K562 (cell line): Measurements from ENCODE around the gene CEP135. TPM values are rescaled to one million over a fixed set of nuclear protein-coding genes. Genes with fewer than 3 reads are reported as not detected.

Source experiments
- ATAC-seq: fragments of 200-7000 bp; cut with Tn5 transposase; 3 replicates; pipeline ENCODE4 v1.9.1; 2020; ENCODE audit warnings: moderate library complexity
- Bru-seq: library from RNA; stranded (reverse); fragments of 400-500 nt; gene quantifications from one replicate; lab custom pipeline; 2021; lab: Mats Ljungman, UMichigan
- BruChase-seq, 2 experiments: library from RNA; stranded (reverse); fragments of 400-500 nt; gene quantifications; one replicate each; lab custom pipeline; 2021; lab: Mats Ljungman, UMichigan
- BruUV-seq: library from RNA; stranded (reverse); fragments of 400-500 nt; replicated peaks from 2 replicates; lab custom pipeline; 2021; lab: Mats Ljungman, UMichigan
- CTCF ChIA-PET: fragments of 300-600 bp; formaldehyde crosslinking; extraction: SDS; loops from one replicate; lab custom pipeline; 2021; ENCODE audit warnings: low intra/inter-chr PET ratio; lab: Yijun Ruan, JAX
- POLR2A ChIA-PET: fragments of 300-600, 350-650 bp; sonication (Branson Sonifier 250); formaldehyde crosslinking; extraction: SDS; loops from one replicate; lab custom pipeline; 2021; ENCODE audit warnings: antibody characterized with exemption, inconsistent platforms; lab: Yijun Ruan, JAX
- DNase-seq, 4 experiments: peaks; one replicate each; pipeline versions ENCODE4 v3.0.0 to v3.0.0-alpha.2; 2011 to 2018; ENCODE audit warnings: low spot score in 3 of 4, mixed read lengths in 3 of 4; ENCODE audit errors: extremely low read depth in 1 of 4
- FAIRE-seq: peaks from 2 replicates; lab custom pipeline; 2011; peaks lifted over from hg19 to GRCh38; lab: Jason Lieb, UNC
- H2AFZ ChIP-seq: 2 replicates; pipeline ENCODE4 v1.6.0; 2011; ENCODE audit warnings: low read depth, low read length, control low read depth, inconsistent platforms
- H3K27ac ChIP-seq: fragments of 200-600 bp; 3 replicates; pipeline ENCODE4 v1.8.0; 2011; ENCODE audit warnings: low read depth, mild to moderate bottlenecking, control low read depth, inconsistent platforms, low read length, moderate library complexity, mixed read lengths; ENCODE audit errors: extremely low read depth
- H3K27me3 ChIP-seq, 2 experiments: fragments of 300-600 bp in 1 of 2; 2 replicates in 1 of 2; 3 replicates in 1 of 2; pipeline versions ENCODE4 v1.6.0 to v1.8.0; 2011; ENCODE audit warnings: inconsistent platforms in 2 of 2, low read length in 2 of 2, mild to moderate bottlenecking in 1 of 2, mixed read lengths in 1 of 2, moderate library complexity in 1 of 2; ENCODE audit not compliant: control insufficient read depth in 2 of 2, insufficient read depth in 2 of 2
- H3K36me3 ChIP-seq: fragments of 300-600 bp; 3 replicates; pipeline ENCODE4 v1.8.0; 2011; ENCODE audit warnings: mild to moderate bottlenecking, low read length, inconsistent platforms; ENCODE audit not compliant: control insufficient read depth, insufficient read depth
- H3K4me1 ChIP-seq, 2 experiments: fragments of 200-600 bp in 1 of 2; replicated peaks in 1 of 2; 2 replicates in 1 of 2; 3 replicates in 1 of 2; pipeline versions ENCODE4 v1.5.1 to v1.8.0; 2011; ENCODE audit warnings: inconsistent platforms in 2 of 2, low read length in 2 of 2, mild to moderate bottlenecking in 1 of 2, mixed read lengths in 1 of 2, moderate library complexity in 1 of 2; ENCODE audit not compliant: control insufficient read depth in 2 of 2, insufficient read depth in 2 of 2
- H3K4me2 ChIP-seq: 2 replicates; pipeline ENCODE4 v1.6.1; 2011; ENCODE audit warnings: low read length, control low read depth, inconsistent platforms, mixed read lengths; ENCODE audit not compliant: insufficient read depth
- H3K4me3 ChIP-seq: fragments of 200-600 bp; sonication (generic), shearing (Covaris generic); 2 replicates; pipeline ENCODE4 v1.5.1; 2016; ENCODE audit warnings: control low read depth, inconsistent platforms
- H3K79me2 ChIP-seq: fragments of 200-600 bp; 3 replicates; pipeline ENCODE4 v1.8.0; 2011; ENCODE audit warnings: low read length, inconsistent platforms; ENCODE audit not compliant: control insufficient read depth, insufficient read depth
- H3K9ac ChIP-seq, 2 experiments: 2 replicates each; pipeline versions ENCODE4 v1.6.0 to v1.6.1; 2011; ENCODE audit warnings: low read depth in 2 of 2, low read length in 2 of 2, control low read depth in 1 of 2, inconsistent platforms in 1 of 2, mild to moderate bottlenecking in 1 of 2, mixed read lengths in 1 of 2; ENCODE audit not compliant: insufficient read depth in 1 of 2
- H3K9me1 ChIP-seq: one replicate; pipeline ENCODE4 v1.6.0; 2011; ENCODE audit warnings: inconsistent platforms, mild to moderate bottlenecking, low read length, moderate library complexity; ENCODE audit not compliant: control insufficient read depth, insufficient read depth
- H3K9me3 ChIP-seq: replicated peaks from 2 replicates; pipeline ENCODE4 v1.5.1; 2011; ENCODE audit warnings: low read depth, low read length, inconsistent platforms; ENCODE audit not compliant: control insufficient read depth, insufficient read depth
- H4K20me1 ChIP-seq: replicated peaks from 2 replicates; pipeline ENCODE4 v1.6.1; 2011; ENCODE audit warnings: low read length, inconsistent platforms, mixed read lengths; ENCODE audit not compliant: control insufficient read depth, insufficient read depth
- FOXK2 ChIP-seq, 2 experiments: fragments of 450-650 bp; IDR thresholded peaks in 1 of 2; conservative IDR thresholded peaks in 1 of 2; 2 replicates each; pipeline ENCODE4 v1.6.1; 2016; ENCODE audit warnings: low read depth in 2 of 2, mild to moderate bottlenecking in 1 of 2
- FOXP1 ChIP-seq: sonication (generic); formaldehyde crosslinking; IDR thresholded peaks from 2 replicates; pipeline ENCODE4 v1.8.0; 2022; ENCODE audit warnings: mild to moderate bottlenecking, missing genetic modification reagents
- MBD2 ChIP-seq: sonication (generic); IDR thresholded peaks from 2 replicates; pipeline ENCODE4 v1.6.1; 2016; ENCODE audit warnings: low read depth, borderline replicate concordance
- MXI1 ChIP-seq: IDR thresholded peaks from 2 replicates; pipeline ENCODE4 v1.6.1; 2011; ENCODE audit warnings: low read depth, mild to moderate bottlenecking, improper control_type of control experiment, low read length
- NR4A1 ChIP-seq, 2 experiments: fragments of 250-450 bp in 1 of 2; fragments of 450-650 bp in 1 of 2; sonication (Bioruptor Pico) in 1 of 2; IDR thresholded peaks; 2 replicates each; pipeline versions ENCODE4 v1.4.0 to v1.6.1; 2016 to 2020; ENCODE audit warnings: mild to moderate bottlenecking in 2 of 2, missing compliant biosample characterization in 1 of 2, missing genetic modification characterization in 1 of 2, moderate library complexity in 1 of 2
- OTX1 ChIP-seq: fragments of 450-650 bp; formaldehyde crosslinking; IDR thresholded peaks from 2 replicates; pipeline ENCODE4 v1.4.0; 2022; ENCODE audit warnings: mild to moderate bottlenecking
- RBM25 ChIP-seq: fragments of 200-400 bp; formaldehyde crosslinking; IDR thresholded peaks from 2 replicates; pipeline ENCODE4 v1.6.1; 2018; ENCODE audit warnings: low read length, low read depth, moderate library complexity; ENCODE audit not compliant: severe bottlenecking
- WGBS: fragments of 100-300 bp; shearing (Covaris generic); methylation state at CpG from one replicate; pipeline ENCODE4 v1.1.6; 2016; ENCODE audit warnings: low coverage, mixed read lengths; ENCODE audit not compliant: insufficient coverage; ENCODE audit errors: missing lambda C conversion rate; 5-methylcytosine and 5-hydroxymethylcytosine counted together
- in situ Hi-C: fragments of 300-500 bp; cut with MboI; formaldehyde crosslinking; loops from 4 replicates; pipeline ENCODE4 v1.15.0; 2018; ENCODE audit warnings: inconsistent platforms, mixed read lengths
- intact Hi-C: fragments of 100-400 bp; cut with micrococcal nuclease; formaldehyde crosslinking; loops from 2 replicates; pipeline ENCODE4 v1.14.2; 2022
- long read RNA-seq, 3 experiments: library from polyadenylated mRNA in 2 of 3; library from RNA in 1 of 3; unstranded in 2 of 3; stranded (forward) in 1 of 3; transcript quantifications; one replicate each; pipeline ENCODE4 v2.0.0, GENCODE V29; 2019 to 2022
- polyA minus RNA-seq, 3 experiments: library from RNA; depleted of rRNA, polyadenylated mRNA; stranded (reverse); fragments of >200 nt; gene quantifications; 2 replicates each; pipeline ENCODE4 v1.2.3, GENCODE V29; 2011
- polyA plus RNA-seq, 8 experiments: library from polyadenylated mRNA; depleted of rRNA in 4 of 8; stranded (reverse) in 5 of 8; unstranded in 3 of 8; fragments of >200 nt; fragmentation: Nextera tagmentation in 2 of 8; fragmentation: Illumina TruSeq in 1 of 8; extraction: Ambion mirVana in 2 of 8; extraction: Trizol in 1 of 8; gene quantifications; 2 replicates each; pipeline versions ENCODE4 v1.2.1 to v1.2.3, GENCODE V29; 2011 to 2014; ENCODE audit warnings: inconsistent platforms in 1 of 8, missing spikeins in 1 of 8
- total RNA-seq, 7 experiments: library from RNA; depleted of rRNA in 6 of 7; stranded (reverse); fragments of >200 nt in 6 of 7; fragmentation: Illumina TruSeq in 2 of 7; extraction: Trizol in 2 of 7; gene quantifications; 2 replicates each; pipeline versions ENCODE4 v1.2.1 to v1.2.3, GENCODE V29; 2011 to 2021; ENCODE audit warnings: low replicate concordance in 1 of 7

CEP135 gene, protein sequence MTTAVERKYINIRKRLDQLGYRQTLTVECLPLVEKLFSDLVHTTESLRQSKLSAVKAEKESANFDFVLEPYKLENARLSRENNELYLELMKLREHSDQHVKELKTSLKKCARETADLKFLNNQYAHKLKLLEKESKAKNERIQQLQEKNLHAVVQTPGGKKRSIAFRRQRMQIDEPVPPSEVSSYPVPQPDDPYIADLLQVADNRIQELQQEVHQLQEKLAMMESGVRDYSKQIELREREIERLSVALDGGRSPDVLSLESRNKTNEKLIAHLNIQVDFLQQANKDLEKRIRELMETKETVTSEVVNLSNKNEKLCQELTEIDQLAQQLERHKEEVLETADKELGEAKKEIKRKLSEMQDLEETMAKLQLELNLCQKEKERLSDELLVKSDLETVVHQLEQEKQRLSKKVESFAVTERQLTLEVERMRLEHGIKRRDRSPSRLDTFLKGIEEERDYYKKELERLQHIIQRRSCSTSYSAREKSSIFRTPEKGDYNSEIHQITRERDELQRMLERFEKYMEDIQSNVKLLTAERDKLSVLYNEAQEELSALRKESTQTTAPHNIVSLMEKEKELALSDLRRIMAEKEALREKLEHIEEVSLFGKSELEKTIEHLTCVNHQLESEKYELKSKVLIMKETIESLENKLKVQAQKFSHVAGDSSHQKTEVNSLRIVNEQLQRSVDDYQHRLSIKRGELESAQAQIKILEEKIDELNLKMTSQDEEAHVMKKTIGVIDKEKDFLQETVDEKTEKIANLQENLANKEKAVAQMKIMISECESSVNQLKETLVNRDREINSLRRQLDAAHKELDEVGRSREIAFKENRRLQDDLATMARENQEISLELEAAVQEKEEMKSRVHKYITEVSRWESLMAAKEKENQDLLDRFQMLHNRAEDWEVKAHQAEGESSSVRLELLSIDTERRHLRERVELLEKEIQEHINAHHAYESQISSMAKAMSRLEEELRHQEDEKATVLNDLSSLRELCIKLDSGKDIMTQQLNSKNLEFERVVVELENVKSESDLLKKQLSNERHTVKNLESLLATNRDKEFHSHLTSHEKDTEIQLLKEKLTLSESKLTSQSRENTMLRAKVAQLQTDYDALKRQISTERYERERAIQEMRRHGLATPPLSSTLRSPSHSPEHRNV
- total RNA-seq (2011; cell fraction: chromatin; rRNA removed; ENCODE audit: low replicate concordance), result 21.1 and 101 TPM in 2 replicates
- 13.2 and 16.4 TPM in 2 replicates for total RNA-seq (2011; cell fraction: nucleolus; rRNA removed)
- total RNA-seq (2011; cell fraction: nucleoplasm; rRNA removed), result 43.6 and 71.6 TPM in 2 replicates
- total RNA-seq (2014; rRNA removed) (10.9 and 18.6 TPM in 2 replicates), total RNA-seq (2014; rRNA removed; fragmentation: Illumina TruSeq; extraction: Trizol) (18.9 and 21.0 TPM in 2 replicates), total RNA-seq (2015; rRNA removed; fragmentation: Illumina TruSeq; extraction: Trizol) (15.3 and 15.8 TPM in 2 replicates), total RNA-seq (2021) (11.3 and 11.5 TPM in 2 replicates), polyA plus RNA-seq (2011; rRNA removed) (15.1 and 15.5 TPM in 2 replicates), polyA plus RNA-seq (2014; fragmentation: Illumina TruSeq; extraction: Trizol) (12.5 and 15.3 TPM in 2 replicates), polyA plus RNA-seq (2014; fragmentation: Nextera tagmentation; extraction: Ambion mirVana) (1 to 10 TPM; 3.1 to 3.3 TPM), polyA plus RNA-seq (2014; rRNA removed) (13.2 and 14.4 TPM in 2 replicates), polyA minus RNA-seq (2011; rRNA and poly(A)+ RNA removed) (20.9 and 28.9 TPM in 2 replicates), Bru-seq, nascent RNA (percentile 71 among the genes with signal in this experiment), BruChase-seq, experiment 1, labeled RNA remaining after a 2-hour chase (percentile 78 among the genes with signal in this experiment), BruChase-seq, experiment 2, labeled RNA remaining after a 6-hour chase (percentile 78 among the genes with signal in this experiment)
- polyA plus RNA-seq (2011; cell fraction: cytosol; rRNA removed), result 1.9 and 5.0 TPM in 2 replicates
- 12.3 and 16.5 TPM in 2 replicates for polyA plus RNA-seq (2011; cell fraction: nucleus; rRNA removed)
- 6.9 and 9.8 TPM in 2 replicates for polyA plus RNA-seq (2012)
- polyA minus RNA-seq (2011; cell fraction: cytosol; rRNA and poly(A)+ RNA removed), result 5.2 and 5.7 TPM in 2 replicates
- 21.1 and 34.1 TPM in 2 replicates for polyA minus RNA-seq (2011; cell fraction: nucleus; rRNA and poly(A)+ RNA removed)
- long read RNA-seq, experiment 1, full-length matches to known transcripts, result 17 of 39 reads
- long read RNA-seq, experiment 1, partial matches to known transcripts, result 14 of 39 reads
- long read RNA-seq, experiment 1, other reads (novel, unspliced or antisense), result 8 of 39 reads
- long read RNA-seq, experiment 2, partial matches to known transcripts, result 1 of 3 reads
- long read RNA-seq, experiment 2, other reads (novel, unspliced or antisense), result 2 of 3 reads
- long read RNA-seq, experiment 3, partial matches to known transcripts, result 9 of 11 reads
- long read RNA-seq, experiment 3, other reads (novel, unspliced or antisense), result 2 of 11 reads

DNA sequence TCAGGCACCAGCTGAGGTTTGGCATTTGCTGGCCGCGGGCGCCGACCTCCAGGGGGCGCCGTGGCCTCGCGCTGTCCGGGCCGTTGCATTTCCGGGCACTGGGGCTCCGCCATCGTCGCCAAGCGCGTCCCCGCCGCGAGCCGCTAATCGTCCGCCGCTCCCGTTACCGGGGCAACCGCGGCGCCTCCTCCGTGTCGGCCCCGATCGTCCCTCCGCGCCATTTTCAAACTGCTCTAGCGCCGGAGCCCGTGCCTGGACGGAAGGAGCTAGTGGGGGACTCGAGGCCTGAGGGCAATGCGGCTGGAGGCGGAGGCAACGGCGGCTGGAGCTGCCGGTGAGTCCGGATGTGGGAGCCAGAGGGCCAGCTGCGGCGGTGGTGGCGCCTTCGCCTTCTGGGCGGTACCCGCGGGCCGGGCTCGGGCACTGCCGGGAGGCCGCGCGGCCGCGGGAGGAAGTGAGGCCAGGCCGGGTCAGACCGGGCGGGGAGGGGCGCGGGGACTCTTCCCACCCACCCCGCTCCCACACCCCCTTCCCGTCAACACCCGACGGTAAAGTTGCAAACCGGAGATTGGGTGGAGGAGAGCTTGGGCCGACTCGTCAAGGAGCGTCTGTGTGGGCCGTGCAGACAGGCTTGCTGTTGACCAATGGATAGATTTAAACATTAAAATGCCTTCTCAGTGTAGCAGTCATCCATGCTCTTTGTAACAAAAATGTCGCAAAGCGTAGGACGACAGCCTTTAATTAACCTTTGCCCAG is at the start of gene CEP135:
Gene CEP135 (plus strand): TSS at position 220 of the 756 bp plus-strand sequence. CDS start 3,186 bp downstream, outside the sequence.
- intact Hi-C loops, result loop anchor here (1.0 to 10.0 kb wide), 4 partner anchors 100 to 436 kb away; partner anchors contain the start of gene AASDH
- Histone ChIP-seq H3K27ac (peak within 1 kb of the TSS; percentile 96), H3K27me3 (no peaks in the 10 kb centered on the region), H3K9me3 (no peaks in the 10 kb centered on the region), H3K4me1 (peaks cover 6 to 21% of the 10 kb centered on the region in 2 experiments), H3K79me2 (peaks cover 37% of the 10 kb centered on the region), H3K4me3 (peak within 1 kb of the TSS; percentile 78), H2AFZ (peak within 1 kb of the TSS; percentile 99), H3K9ac (peak within 1 kb of the TSS; percentile 87 to 96), H4K20me1 (no peaks in the 10 kb centered on the region), H3K4me2 (peak within 1 kb of the TSS; percentile 96), H3K36me3 (peaks cover 18% of the 10 kb centered on the region; the same call in 2 of the 3 replicates), H3K9me1 (no peaks in the 10 kb centered on the region)
- ChIA-PET CTCF (interaction anchor here (0.6 to 1.2 kb wide), 5 partner anchors 99 to 851 kb away, joined by 3 to 5 read pairs (median 4); no protein-coding TSS in a partner anchor), POLR2A (interaction anchor here (0.5 to 2.3 kb wide), 16 partner anchors 9 to 1191 kb away, joined by 3 to 12 read pairs (median 4); partner anchors contain the start of gene TMEM165)
- peak; percentile 88 to 95 (median 91) for DNase-seq
- peak; percentile 94 for ATAC-seq
- no TSS peak for BruUV-seq
- FAIRE-seq, result peak; percentile 68
- WGBS, result under 1% methylated on average over 64 of the region's 77 CpGs
- in situ Hi-C loops, result no loop called here
- TF ChIP-seq MXI1 (peak; percentile 76), RBM25 (peak; percentile 13), OTX1 (CRISPR knock-in tag) (peak; percentile 89), NR4A1 (CRISPR knock-in tag; IDR thresholded peaks at IDR 0.05) (no peak), NR4A1 (tag; IDR thresholded peaks at IDR 0.05) (peak; percentile 50; the same call in 1 of the 2 replicates), FOXP1 (CRISPR knock-in tag) (0 out of 2 replicates have a peak, but pooled peaks have one; percentile 43), FOXK2 (conservative IDR thresholded peaks at IDR 0.05 in 1 of 2, IDR thresholded peaks at IDR 0.05 in 1 of 2; ENCODE audit: low read depth in 2 of 2) (peak in 1 of 2 experiments; percentile 37; a peak in 1 of 4 replicates), MBD2 (peak; percentile 31; the same call in 1 of the 2 replicates)
